Motor neuron (in vitro differentiated cells): ENCODE results near the gene TOPAZ1. TPM values are rescaled to one million over a fixed set of nuclear protein-coding genes. Genes with fewer than 3 reads are reported as not detected.

ENCODE experiments used
- ATAC-seq, 8 experiments: fragments of 200-7000 bp; cut with Tn5 transposase; replicated peaks in 6 of 8; 2 replicates each; pipeline ENCODE4 v1.8.0; 2021; ENCODE audit warnings: mild to moderate bottlenecking in 8 of 8, moderate library complexity in 8 of 8
- H3K27ac ChIP-seq, 2 donors: fragments of 250-450 bp; sonication (Bioruptor Pico); 2 replicates each; pipeline ENCODE4 v1.9.0; 2021; ENCODE audit warnings: antibody characterized with exemption in 2 of 2, mild to moderate bottlenecking in 2 of 2, moderate library complexity in 1 of 2
- H3K4me1 ChIP-seq, 2 donors: fragments of 250-450 bp; sonication (Bioruptor Pico); replicated peaks in 1 of 2; 2 replicates each; pipeline ENCODE4 v1.6.1; 2021; ENCODE audit warnings: antibody characterized with exemption in 2 of 2, mild to moderate bottlenecking in 2 of 2, moderate library complexity in 1 of 2
- H3K4me3 ChIP-seq, 5 donors: fragments of 250-450 bp; sonication (Bioruptor Pico); 2 replicates each; pipeline ENCODE4 v1.9.0; 2021; ENCODE audit warnings: antibody characterized with exemption in 5 of 5, mild to moderate bottlenecking in 5 of 5, moderate library complexity in 4 of 5
- WGBS, 10 experiments: fragments of 450-650 bp; shearing (Covaris generic); methylation state at CpG; one replicate each; pipeline ENCODE4 v1.0.0; 2022; 5-methylcytosine and 5-hydroxymethylcytosine counted together
- in situ Hi-C, 9 experiments: fragments of 400-800 bp; cut with MboI; loops; one replicate each; pipeline ENCODE4 v1.15.0; 2021; ENCODE audit warnings: low sequenced_read_pairs in 9 of 9, low pct_unique_long_range_greater_than_20kb in 2 of 9; ENCODE audit not compliant: unreplicated experiment in 9 of 9
- total RNA-seq, 8 experiments: library from RNA; unstranded; fragments of 300-600 nt; gene quantifications; 2 replicates each; pipeline versions ENCODE4 v1.2.3 to v1.2.4, GENCODE V29; 2022

Gene TOPAZ1
- total RNA-seq, 8 experiments from 2014 or later: 0.04 to 0.14 TPM; not detected in 6

- WGBS, 10 experiments: 13 to 100% (median 58%) methylated on average over 1 of the region's 1 CpG; no CpG with 5 or more reads in 2 of the 10 experiments
- ATAC-seq: no peak
- Histone ChIP-seq H3K4me3 (no peak overlapping the region), H3K4me1 (no peaks in the 10 kb centered on the region), H3K27ac (no peak overlapping the region)
- in situ Hi-C loops: no loop called here
Observed at GRCh38 chr3:44264146-44264545, 22.5 kb downstream of the TOPAZ1 start.

GRCh38 chr3:44265815-44266214 lies 24.1 kb downstream of the TOPAZ1 start:
- WGBS, 10 experiments: 0 to 97% (median 80%) methylated on average over 1 to 3 of the region's 3 CpGs; no CpG with 5 or more reads in 3 of the 10 experiments
- Histone ChIP-seq H3K27ac (no peak overlapping the region), H3K4me1 (no peaks in the 10 kb centered on the region), H3K4me3 (no peak overlapping the region)
- in situ Hi-C loops: no loop called here
- no peak for ATAC-seq

DNA sequence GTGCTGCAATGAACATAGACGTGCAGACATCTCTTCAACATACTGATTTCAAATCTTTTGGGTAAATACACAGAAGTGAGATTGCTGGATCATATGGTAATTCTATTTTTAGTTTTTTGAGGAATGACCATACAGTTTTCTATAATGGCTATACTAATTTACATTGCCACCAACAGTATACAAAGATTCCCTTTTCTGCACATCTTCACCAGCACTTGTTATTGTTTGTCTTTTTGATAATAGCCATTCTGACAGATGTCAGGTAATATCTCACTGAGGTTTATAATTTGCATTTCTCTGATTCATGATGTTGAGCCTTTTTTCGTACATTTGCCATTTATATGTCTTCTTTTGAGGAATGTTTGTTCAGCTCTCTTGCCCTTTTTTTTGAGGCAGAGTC lies 30.5 kb downstream of the TOPAZ1 start:
- in situ Hi-C loops: no loop called here
- no peaks in the 10 kb centered on the region for H3K4me1 ChIP-seq
- 22 to 83% (median 78%) methylated on average over 1 to 2 of the region's 2 CpGs; no CpG with 5 or more reads in 1 of the 10 experiments for WGBS, 10 experiments
- H3K4me3 ChIP-seq: no peak overlapping the region
- no peak for ATAC-seq
- no peak overlapping the region for H3K27ac ChIP-seq

- in situ Hi-C loops: no loop called here
- H3K4me3 ChIP-seq: no peak overlapping the region
- no peak overlapping the region for H3K27ac ChIP-seq
- no peaks in the 10 kb centered on the region for H3K4me1 ChIP-seq
- WGBS, 10 experiments: 0 to 88% (median 60%) methylated on average over 1 of the region's 1 CpG; no CpG with 5 or more reads in 3 of the 10 experiments
- ATAC-seq: no peak
Observed at GRCh38 chr3:44277925-44278324, 36.2 kb downstream of the TOPAZ1 start.

- Histone ChIP-seq H3K4me3 (no peak overlapping the region), H3K4me1 (no peaks in the 10 kb centered on the region), H3K27ac (no peak overlapping the region)
- WGBS, 10 experiments: 50 to 100% (median 88%) methylated on average over 1 to 3 of the region's 3 CpGs; no CpG with 5 or more reads in 1 of the 10 experiments
- in situ Hi-C loops: no loop called here
- ATAC-seq: no peak
Observed at GRCh38 chr3:44280077-44280476, 38.4 kb downstream of the TOPAZ1 start.

- ATAC-seq: no peak
- in situ Hi-C loops: no loop called here
Observed at GRCh38 chr3:44280631-44281030, 38.9 kb downstream of the TOPAZ1 start.

GRCh38 chr3:44284949-44285348 lies 43.3 kb downstream of the TOPAZ1 start:
- ATAC-seq: no peak
- in situ Hi-C loops: no loop called here
- no peak overlapping the region for H3K4me3 ChIP-seq
- 9 to 90% (median 74%) methylated on average over 1 to 2 of the region's 2 CpGs; no CpG with 5 or more reads in 4 of the 10 experiments for WGBS, 10 experiments
- H3K4me1 ChIP-seq: no peaks in the 10 kb centered on the region
- H3K27ac ChIP-seq: no peak overlapping the region

More at GRCh38 chr3:44280631-44281030, 38.9 kb downstream of the TOPAZ1 start:
- H3K4me3 ChIP-seq: no peak overlapping the region
- H3K4me1 ChIP-seq: no peaks in the 10 kb centered on the region
- H3K27ac ChIP-seq: no peak overlapping the region
- 0 to 93% (median 0%) methylated on average over 1 to 2 of the region's 2 CpGs; no CpG with 5 or more reads in 5 of the 10 experiments for WGBS, 10 experiments

GRCh38 chr3:44289882-44290462 lies 48.3 kb downstream of the TOPAZ1 start:
- WGBS, 10 experiments: 40 to 100% (median 72%) methylated on average over 1 to 3 of the region's 3 CpGs; no CpG with 5 or more reads in 1 of the 10 experiments
- Histone ChIP-seq H3K4me3 (no peak overlapping the region), H3K27ac (no peak overlapping the region), H3K4me1 (no peaks in the 10 kb centered on the region)
- ATAC-seq: no peak
- in situ Hi-C loops: no loop called here

DNA sequence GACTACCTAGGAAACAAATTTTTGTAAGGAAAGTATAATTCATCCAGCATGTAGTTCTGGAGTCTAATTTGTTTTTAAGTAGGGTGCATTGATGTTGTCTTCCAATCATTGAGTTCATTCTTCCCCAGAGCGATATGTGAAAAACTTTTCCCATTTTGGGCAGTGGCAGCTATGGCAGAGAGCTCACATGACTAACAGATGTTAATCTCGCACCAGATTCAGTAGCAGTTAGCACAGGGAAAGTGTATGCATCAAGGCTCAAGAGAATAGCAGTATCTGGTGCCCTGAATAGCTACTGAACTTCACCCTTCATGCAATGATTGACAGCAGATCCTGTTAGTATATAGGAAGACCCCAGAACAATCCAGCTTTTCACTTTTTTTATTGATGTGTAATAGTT lies 50.6 kb downstream of the TOPAZ1 start:
- H3K4me1 ChIP-seq: no peaks in the 10 kb centered on the region
- H3K4me3 ChIP-seq: no peak overlapping the region
- 0 to 100% (median 100%) methylated on average over 1 to 2 of the region's 2 CpGs; no CpG with 5 or more reads in 5 of the 10 experiments for WGBS, 10 experiments
- H3K27ac ChIP-seq: no peak overlapping the region
- ATAC-seq: peak in 3 of 8 experiments; percentile 49 to 78 (median 62)
- in situ Hi-C loops: no loop called here

DNA sequence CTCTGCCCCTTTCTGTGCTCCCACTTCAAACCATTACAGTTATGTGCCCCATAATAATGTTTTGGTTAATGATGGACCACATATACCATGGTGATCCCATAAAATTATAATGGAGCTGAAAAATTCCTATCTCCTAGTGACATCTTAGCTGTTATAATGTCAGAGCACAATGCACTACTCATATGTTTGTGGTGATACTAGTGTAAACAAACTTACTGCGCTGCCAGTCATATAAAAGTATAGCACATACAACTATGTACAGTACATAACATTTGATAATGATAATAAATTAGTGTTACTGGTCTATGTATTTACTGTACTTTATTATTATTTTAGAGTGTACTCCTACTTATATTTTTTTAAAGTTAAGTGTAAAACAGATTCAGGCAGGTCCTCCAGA lies 51.3 kb downstream of the TOPAZ1 start:
- ATAC-seq: no peak
- Histone ChIP-seq H3K4me3 (no peak overlapping the region), H3K4me1 (no peaks in the 10 kb centered on the region), H3K27ac (no peak overlapping the region)
- in situ Hi-C loops: no loop called here
- 0 to 100% (median 86%) methylated on average over 1 of the region's 1 CpG; no CpG with 5 or more reads in 5 of the 10 experiments for WGBS, 10 experiments

GRCh38 chr3:44297255-44297654 lies 55.6 kb downstream of the TOPAZ1 start:
- Histone ChIP-seq H3K4me1 (no peaks in the 10 kb centered on the region), H3K4me3 (no peak overlapping the region), H3K27ac (no peak overlapping the region)
- in situ Hi-C loops: no loop called here
- ATAC-seq: no peak

DNA sequence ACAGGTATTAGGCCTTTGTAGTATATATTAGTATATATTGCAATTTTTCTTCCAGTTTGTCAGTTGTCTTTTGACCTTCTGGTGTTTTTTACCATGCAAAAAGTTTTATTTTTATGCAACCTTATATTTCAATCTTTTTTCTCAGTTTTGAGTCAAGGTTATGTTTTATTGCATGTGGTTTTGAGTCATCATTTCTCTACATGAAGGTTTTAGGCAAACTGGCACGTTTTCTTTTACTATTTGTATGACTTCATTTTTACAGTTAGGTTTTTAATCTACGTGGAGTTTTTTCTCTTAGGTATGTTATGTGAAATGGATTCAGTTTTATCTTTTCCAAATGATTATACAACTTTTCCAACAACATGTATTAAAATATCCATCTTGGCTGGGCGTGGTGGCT lies 60.1 kb downstream of the TOPAZ1 start:
- WGBS, 10 experiments: 41 to 95% (median 70%) methylated on average over 1 to 3 of the region's 3 CpGs; no CpG with 5 or more reads in 1 of the 10 experiments
- no peaks in the 10 kb centered on the region for H3K4me1 ChIP-seq
- in situ Hi-C loops: no loop called here
- no peak for ATAC-seq
- no peak overlapping the region for H3K4me3 ChIP-seq
- no peak overlapping the region for H3K27ac ChIP-seq

GRCh38 chr3:44309500-44309899 lies 67.8 kb downstream of the TOPAZ1 start:
- H3K4me3 ChIP-seq: no peak overlapping the region
- ATAC-seq: no peak
- no peaks in the 10 kb centered on the region for H3K4me1 ChIP-seq
- H3K27ac ChIP-seq: no peak overlapping the region
- in situ Hi-C loops: no loop called here

DNA sequence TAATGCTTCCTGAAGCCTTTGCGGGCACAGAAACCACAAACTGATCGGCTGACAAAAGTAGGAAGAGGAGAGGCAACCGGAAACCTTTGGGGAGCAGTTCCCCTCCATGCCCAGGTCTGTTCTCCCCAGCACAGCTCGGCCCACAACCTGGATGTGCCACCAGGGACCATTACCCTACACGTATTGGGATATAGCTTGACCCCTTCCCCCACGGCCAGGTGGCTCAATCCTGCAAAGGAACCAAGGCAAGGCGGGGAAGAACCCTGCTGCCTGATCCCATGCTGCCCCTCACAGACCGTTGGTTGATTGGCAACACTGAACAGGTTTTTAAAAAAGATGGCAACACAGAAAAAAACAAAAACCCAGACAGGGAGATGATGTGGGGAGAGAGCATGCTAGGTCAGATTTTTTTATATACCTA lies 77.2 kb downstream of the TOPAZ1 start:
- H3K4me1 ChIP-seq: no peaks in the 10 kb centered on the region
- in situ Hi-C loops: no loop called here
- WGBS, 10 experiments: 30 to 100% (median 57%) methylated on average over 1 to 8 of the region's 8 CpGs; no CpG with 5 or more reads in 2 of the 10 experiments
- no peak overlapping the region for H3K27ac ChIP-seq
- ATAC-seq: no peak
- no peak overlapping the region for H3K4me3 ChIP-seq
